Spleen (tissue), 7 donors: ENCODE data around the gene SPEM1.

Experiments used
- CTCF ChIP-seq, 11 experiments: fragments of 200-600 bp in 7 of 11; fragments of 450-650 bp in 4 of 11; sonication (generic) in 4 of 11; IDR thresholded peaks in 8 of 11; conservative IDR thresholded peaks in 3 of 11; 1 replicate in 7 of 11; 2 replicates in 4 of 11; pipeline versions ENCODE4 v1.4.0 to v1.8.0; 2016 to 2021; ENCODE audit warnings: antibody characterized with exemption in 11 of 11, inconsistent platforms in 4 of 11, mild to moderate bottlenecking in 1 of 11
- POLR2A ChIP-seq, 3 donors: fragments of 450-650 bp; IDR thresholded peaks; one replicate each; pipeline ENCODE4 v1.5.1; 2017; ENCODE audit warnings: antibody characterized with exemption in 3 of 3, mild to moderate bottlenecking in 1 of 3
- POLR2AphosphoS5 ChIP-seq, 3 donors: sonication (generic); formaldehyde crosslinking; IDR thresholded peaks; one replicate each; pipeline ENCODE4 v1.5.1; 2017; ENCODE audit warnings: antibody characterized with exemption in 3 of 3
- donor health status: DM: no; HTN: no; CAD: no; lungs with moderate emphysema.
- donor health status: DM: no; HTN: no; CAD: no.
- donor health status: DM: no; HTN: no; CAD: no.

GRCh38 chr17:7428557-7428956 lies 8.4 kb downstream of the SPEM1 start, which contains the start of gene SPEM3:
- TF ChIP-seq POLR2A (IDR thresholded peaks at IDR 0.05): no peak
- TF ChIP-seq CTCF (IDR thresholded peaks at IDR 0.05 in 8 of 11, conservative IDR thresholded peaks at IDR 0.05 in 3 of 11): no peak
- TF ChIP-seq POLR2AphosphoS5 (IDR thresholded peaks at IDR 0.05): no peak
